ENCODE data around the gene PRDM11.

GRCh38 chr11:45150943-45151342, 4.5 kb downstream of the PRDM11 start:
- TF ChIP-seq CTCF (IDR thresholded peaks at IDR 0.05) = no peak
- TF ChIP-seq POLR2AphosphoS5 (IDR thresholded peaks at IDR 0.05) = no peak
- no peak for TF ChIP-seq POLR2A (IDR thresholded peaks at IDR 0.05; ENCODE audit: low read depth)
